EH (cell line): Measurements from ENCODE around the gene SERPINA4.

Experiments used
- DNase-seq: peaks from one replicate; pipeline ENCODE4 v3.0.0-alpha.2; 2015; ENCODE audit warnings: low read depth

Gene SERPINA4

GRCh38 chr14:94615823-94616570 lies 54.8 kb downstream of the SERPINA4 start:
- DNase-seq, result no peak

DNA sequence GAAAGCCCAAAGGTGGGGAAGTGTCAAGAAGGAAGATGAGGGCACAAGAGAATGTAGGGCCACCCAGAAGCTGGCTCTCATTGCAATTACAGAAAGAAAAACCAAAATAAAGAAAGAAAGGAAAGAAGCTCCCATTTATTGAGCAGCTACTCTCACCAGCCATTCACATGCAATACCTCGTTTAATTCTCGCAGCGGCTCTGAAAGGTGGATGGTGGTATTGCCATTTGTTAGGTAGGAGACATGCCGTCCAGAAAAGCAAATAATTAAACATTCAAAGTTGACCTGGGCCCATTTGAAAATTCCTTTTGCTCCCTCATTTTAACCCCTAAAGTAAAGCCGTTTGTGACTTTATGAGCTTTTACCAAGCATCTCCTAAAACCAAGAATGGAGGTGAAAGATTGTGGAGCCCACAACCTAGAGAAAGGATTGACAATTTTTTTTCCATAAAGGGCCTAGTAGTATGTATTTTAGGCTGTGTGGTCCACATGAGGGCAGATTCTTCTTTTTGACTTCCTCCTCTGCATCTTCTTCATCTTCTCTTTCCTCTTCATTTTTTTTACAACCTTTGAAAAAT lies 56.2 kb downstream of the SERPINA4 start:
- DNase-seq, result no peak

- DNase-seq, result no peak
Measured at GRCh38 chr14:94617988-94618822, 57.0 kb downstream of the SERPINA4 start.

GRCh38 chr14:94619297-94619696 lies 58.1 kb downstream of the SERPINA4 start:
- no peak for DNase-seq
